Fibroblast of lung (primary cell): ENCODE measurements around the gene DAND5. TPM values are rescaled to one million over a fixed set of nuclear protein-coding genes. Genes with fewer than 3 reads are reported as not detected.

Experiments
- DNase-seq, 2 donors: peaks; one replicate each; pipeline versions ENCODE4 v3.0.0 to v3.0.0-alpha.2; 2010; ENCODE audit warnings: low read depth in 2 of 2
- H2AFZ ChIP-seq: 2 replicates; pipeline ENCODE4 v1.5.1; 2012; ENCODE audit warnings: low read length, control low read depth, inconsistent platforms
- H3K27ac ChIP-seq: 2 replicates; pipeline ENCODE4 v1.5.1; 2011; ENCODE audit warnings: low read length, control low read depth; ENCODE audit not compliant: insufficient read depth
- H3K27me3 ChIP-seq: 2 replicates; pipeline ENCODE4 v1.5.1; 2011; ENCODE audit warnings: mild to moderate bottlenecking, low read length; ENCODE audit not compliant: control insufficient read depth, insufficient read depth
- H3K36me3 ChIP-seq: 2 replicates; pipeline ENCODE4 v1.5.1; 2011; ENCODE audit warnings: low read length; ENCODE audit not compliant: control insufficient read depth, insufficient read depth
- H3K4me1 ChIP-seq: 2 replicates; pipeline ENCODE4 v1.5.1; 2011; ENCODE audit warnings: low read length; ENCODE audit not compliant: control insufficient read depth, insufficient read depth; ENCODE audit errors: extremely low read depth
- H3K4me2 ChIP-seq: 2 replicates; pipeline ENCODE4 v1.5.1; 2011; ENCODE audit warnings: low read length, control low read depth; ENCODE audit not compliant: insufficient read depth; ENCODE audit errors: extremely low read depth
- H3K4me3 ChIP-seq, 4 experiments: fragments of 200-600 bp in 1 of 4; sonication (generic) in 1 of 4; replicated peaks in 1 of 4; 2 replicates each; pipeline ENCODE4 v1.5.1; 2011 to 2016; ENCODE audit warnings: low read length in 4 of 4, low read depth in 3 of 4, mild to moderate bottlenecking in 3 of 4, control low read depth in 2 of 4, inconsistent platforms in 1 of 4, mixed read lengths in 1 of 4; ENCODE audit not compliant: insufficient read depth in 1 of 4; ENCODE audit errors: control extremely low read depth in 1 of 4
- H3K79me2 ChIP-seq: 2 replicates; pipeline ENCODE4 v1.5.1; 2012; ENCODE audit warnings: mild to moderate bottlenecking, low read length, inconsistent platforms; ENCODE audit not compliant: control insufficient read depth, insufficient read depth
- H3K9ac ChIP-seq: 2 replicates; pipeline ENCODE4 v1.5.1; 2011; ENCODE audit warnings: mild to moderate bottlenecking, low read length, control low read depth; ENCODE audit not compliant: insufficient read depth
- H3K9me3 ChIP-seq: 2 replicates; pipeline ENCODE4 v1.5.1; 2012; ENCODE audit warnings: low read depth, low read length; ENCODE audit not compliant: control insufficient read depth, insufficient read depth
- H4K20me1 ChIP-seq: 2 replicates; pipeline ENCODE4 v1.5.1; 2011; ENCODE audit warnings: low read length; ENCODE audit not compliant: control insufficient read depth, insufficient read depth; ENCODE audit errors: extremely low read depth
- EZH2 ChIP-seq: IDR thresholded peaks from 2 replicates; pipeline ENCODE4 v1.5.1; 2012; ENCODE audit warnings: low read length, control low read depth, mild to moderate bottlenecking; ENCODE audit errors: missing control alignments
- polyA plus RNA-seq, 2 donors: library from polyadenylated mRNA; depleted of rRNA in 1 of 2; stranded (reverse) in 1 of 2; unstranded in 1 of 2; fragments of >200 nt; gene quantifications; 2 replicates each; pipeline ENCODE4 v1.2.1, GENCODE V29; 2011 to 2012; ENCODE audit warnings: missing spikeins in 1 of 2
- total RNA-seq: library from RNA; depleted of rRNA; stranded (reverse); fragments of >200 nt; gene quantifications from 2 replicates; pipeline ENCODE4 v1.2.1, GENCODE V29; 2014
- TF ChIP-seq, protein P1 (sequence below), 2 donors: IDR thresholded peaks in 1 of 2; conservative IDR thresholded peaks in 1 of 2; 1 replicate in 1 of 2; 2 replicates in 1 of 2; pipeline ENCODE4 v1.5.1; 2011 to 2012; ENCODE audit warnings: low read length in 2 of 2, control low read depth in 1 of 2, inconsistent platforms in 1 of 2, low read depth in 1 of 2, mild to moderate bottlenecking in 1 of 2

DAND5 gene
- total and polyA plus RNA-seq, 2 donors (not counting 1 experiment from before 2014, with no cell fraction given), result 0.03 TPM; not detected in 1

DNA sequence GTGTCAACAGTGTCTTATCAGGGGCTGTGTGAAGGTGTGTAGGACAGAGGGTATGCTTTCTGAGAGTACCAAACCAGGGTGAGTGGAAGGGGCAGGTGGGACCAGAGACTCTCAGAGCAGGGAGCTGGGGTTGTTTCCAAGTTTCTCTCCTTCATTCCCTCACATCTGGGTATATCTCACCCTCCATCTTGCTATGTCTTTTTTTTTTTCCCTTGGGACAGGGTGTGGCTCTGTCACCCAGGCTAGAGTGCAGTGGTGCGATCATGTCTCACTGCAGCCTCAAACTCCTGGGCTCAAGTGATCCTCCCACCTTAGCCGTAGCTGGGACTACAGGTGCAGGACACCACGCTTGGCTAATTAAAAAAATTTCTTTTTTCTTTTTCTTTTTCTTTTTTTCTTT lies 10.6 kb downstream of the DAND5 start:
- Histone ChIP-seq H4K20me1 (no peaks in the 10 kb centered on the region), H3K79me2 (no peaks in the 10 kb centered on the region), H3K4me1 (peaks cover 6% of the 10 kb centered on the region), H3K36me3 (no peaks in the 10 kb centered on the region), H3K4me2 (no peak overlapping the region), H3K4me3 (no peak overlapping the region), H2AFZ (no peak overlapping the region), H3K9ac (no peak overlapping the region), H3K27ac (no peak overlapping the region), H3K27me3 (no peaks in the 10 kb centered on the region), H3K9me3 (no peaks in the 10 kb centered on the region)
- DNase-seq, result no peak
- TF ChIP-seq, protein P1, sequence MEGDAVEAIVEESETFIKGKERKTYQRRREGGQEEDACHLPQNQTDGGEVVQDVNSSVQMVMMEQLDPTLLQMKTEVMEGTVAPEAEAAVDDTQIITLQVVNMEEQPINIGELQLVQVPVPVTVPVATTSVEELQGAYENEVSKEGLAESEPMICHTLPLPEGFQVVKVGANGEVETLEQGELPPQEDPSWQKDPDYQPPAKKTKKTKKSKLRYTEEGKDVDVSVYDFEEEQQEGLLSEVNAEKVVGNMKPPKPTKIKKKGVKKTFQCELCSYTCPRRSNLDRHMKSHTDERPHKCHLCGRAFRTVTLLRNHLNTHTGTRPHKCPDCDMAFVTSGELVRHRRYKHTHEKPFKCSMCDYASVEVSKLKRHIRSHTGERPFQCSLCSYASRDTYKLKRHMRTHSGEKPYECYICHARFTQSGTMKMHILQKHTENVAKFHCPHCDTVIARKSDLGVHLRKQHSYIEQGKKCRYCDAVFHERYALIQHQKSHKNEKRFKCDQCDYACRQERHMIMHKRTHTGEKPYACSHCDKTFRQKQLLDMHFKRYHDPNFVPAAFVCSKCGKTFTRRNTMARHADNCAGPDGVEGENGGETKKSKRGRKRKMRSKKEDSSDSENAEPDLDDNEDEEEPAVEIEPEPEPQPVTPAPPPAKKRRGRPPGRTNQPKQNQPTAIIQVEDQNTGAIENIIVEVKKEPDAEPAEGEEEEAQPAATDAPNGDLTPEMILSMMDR (conservative IDR thresholded peaks at IDR 0.05 in 1 of 2, IDR thresholded peaks at IDR 0.05 in 1 of 2; ENCODE audit: low read depth in 1 of 2, low read length in 2 of 2), result no peak
- TF ChIP-seq EZH2, result no peak

DNA sequence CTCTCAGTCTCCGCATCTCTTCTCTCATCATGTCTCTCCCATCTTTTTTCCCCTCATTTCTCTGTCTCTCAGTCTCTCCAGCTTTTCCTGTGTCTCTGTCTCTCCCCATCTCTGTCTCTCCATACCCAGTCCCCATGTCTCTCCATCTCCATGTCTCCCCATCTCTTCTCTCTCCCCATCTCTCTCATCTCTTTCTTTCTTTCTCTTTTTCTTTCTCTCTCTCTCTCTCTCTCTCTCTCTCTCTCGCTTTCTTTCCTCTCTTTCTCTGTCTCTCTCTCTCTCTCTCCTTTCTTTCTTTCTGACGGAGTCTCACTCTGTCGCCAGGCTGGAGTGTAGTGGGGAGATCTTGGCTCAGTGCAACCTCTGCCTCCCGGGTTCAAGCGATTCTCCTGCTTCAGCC lies 13.3 kb downstream of the DAND5 start:
- Histone ChIP-seq H3K9ac (no peak overlapping the region), H4K20me1 (no peaks in the 10 kb centered on the region), H3K4me1 (peaks cover 11% of the 10 kb centered on the region), H2AFZ (no peak overlapping the region), H3K36me3 (no peaks in the 10 kb centered on the region), H3K9me3 (no peaks in the 10 kb centered on the region), H3K4me3 (no peak overlapping the region), H3K79me2 (no peaks in the 10 kb centered on the region), H3K4me2 (no peak overlapping the region), H3K27me3 (no peaks in the 10 kb centered on the region), H3K27ac (no peak overlapping the region)
- DNase-seq, result no peak
- TF ChIP-seq, protein P1 (conservative IDR thresholded peaks at IDR 0.05 in 1 of 2, IDR thresholded peaks at IDR 0.05 in 1 of 2; ENCODE audit: low read depth in 1 of 2, low read length in 2 of 2), result no peak
- TF ChIP-seq EZH2, result no peak

DNA sequence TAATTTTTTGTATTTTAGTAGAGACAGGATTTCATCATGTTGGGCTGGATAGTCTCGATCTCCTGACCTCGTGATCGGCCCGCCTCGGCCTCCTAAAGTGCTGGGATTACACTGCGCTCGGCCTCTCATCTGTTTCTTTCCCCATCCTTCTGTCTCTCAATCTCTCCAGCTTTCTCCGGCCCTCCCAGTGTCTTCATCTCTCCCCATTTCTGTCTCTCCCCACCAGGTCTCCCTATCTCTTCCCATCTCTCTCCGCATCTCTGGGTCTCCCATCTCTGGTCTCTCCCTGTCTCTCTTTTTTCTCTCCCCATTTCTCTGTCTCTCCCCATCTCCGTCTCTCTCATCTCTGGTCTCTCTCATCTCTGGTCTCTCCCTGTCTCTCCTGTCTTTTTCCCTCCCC lies 13.7 kb downstream of the DAND5 start:
- H3K27me3 ChIP-seq, result no peaks in the 10 kb centered on the region
- no peaks in the 10 kb centered on the region for H3K9me3 ChIP-seq
- H3K4me2 ChIP-seq, result peak overlapping the region; percentile 77
- H2AFZ ChIP-seq, result peak overlapping the region; percentile 36
- H3K27ac ChIP-seq, result peak overlapping the region; percentile 66
- H3K36me3 ChIP-seq, result no peaks in the 10 kb centered on the region
- TF ChIP-seq, protein P1 (conservative IDR thresholded peaks at IDR 0.05 in 1 of 2, IDR thresholded peaks at IDR 0.05 in 1 of 2; ENCODE audit: low read depth in 1 of 2, low read length in 2 of 2), result no peak
- no peak for TF ChIP-seq EZH2
- H3K4me3 ChIP-seq, result peak overlapping the region in 3 of 4 experiments; percentile 39 to 55 (median 54)
- peak overlapping the region; percentile 49 for H3K9ac ChIP-seq
- no peaks in the 10 kb centered on the region for H3K79me2 ChIP-seq
- no peaks in the 10 kb centered on the region for H4K20me1 ChIP-seq
- DNase-seq, result no peak
- H3K4me1 ChIP-seq, result peaks cover 11% of the 10 kb centered on the region
